GM12801 (cell line): ENCODE data around the gene ERFE.

Experiments
- CTCF ChIP-seq: IDR thresholded peaks from one replicate; pipeline ENCODE4 v1.5.1; 2011; ENCODE audit warnings: control low read depth; ENCODE audit not compliant: insufficient read length; ENCODE audit errors: extremely low read depth

The ERFE gene

GRCh38 chr2:238168196-238169047, 9.7 kb downstream of the ERFE start:
- TF ChIP-seq CTCF: no peak

- no peak for TF ChIP-seq CTCF
Measured at GRCh38 chr2:238169048-238169707, 10.4 kb downstream of the ERFE start.

GRCh38 chr2:238169708-238170251, 11.0 kb downstream of the ERFE start:
- no peak for TF ChIP-seq CTCF

GRCh38 chr2:238170386-238171071, 11.8 kb downstream of the ERFE start:
- no peak for TF ChIP-seq CTCF

- TF ChIP-seq CTCF: no peak
Measured at GRCh38 chr2:238171575-238172187, 12.9 kb downstream of the ERFE start.

GRCh38 chr2:238172439-238172838, 13.7 kb downstream of the ERFE start:
- no peak for TF ChIP-seq CTCF

GRCh38 chr2:238173692-238174091, 14.9 kb downstream of the ERFE start:
- no peak for TF ChIP-seq CTCF
